ENCODE measurements around the gene IGLON5.

Gene IGLON5

DNA sequence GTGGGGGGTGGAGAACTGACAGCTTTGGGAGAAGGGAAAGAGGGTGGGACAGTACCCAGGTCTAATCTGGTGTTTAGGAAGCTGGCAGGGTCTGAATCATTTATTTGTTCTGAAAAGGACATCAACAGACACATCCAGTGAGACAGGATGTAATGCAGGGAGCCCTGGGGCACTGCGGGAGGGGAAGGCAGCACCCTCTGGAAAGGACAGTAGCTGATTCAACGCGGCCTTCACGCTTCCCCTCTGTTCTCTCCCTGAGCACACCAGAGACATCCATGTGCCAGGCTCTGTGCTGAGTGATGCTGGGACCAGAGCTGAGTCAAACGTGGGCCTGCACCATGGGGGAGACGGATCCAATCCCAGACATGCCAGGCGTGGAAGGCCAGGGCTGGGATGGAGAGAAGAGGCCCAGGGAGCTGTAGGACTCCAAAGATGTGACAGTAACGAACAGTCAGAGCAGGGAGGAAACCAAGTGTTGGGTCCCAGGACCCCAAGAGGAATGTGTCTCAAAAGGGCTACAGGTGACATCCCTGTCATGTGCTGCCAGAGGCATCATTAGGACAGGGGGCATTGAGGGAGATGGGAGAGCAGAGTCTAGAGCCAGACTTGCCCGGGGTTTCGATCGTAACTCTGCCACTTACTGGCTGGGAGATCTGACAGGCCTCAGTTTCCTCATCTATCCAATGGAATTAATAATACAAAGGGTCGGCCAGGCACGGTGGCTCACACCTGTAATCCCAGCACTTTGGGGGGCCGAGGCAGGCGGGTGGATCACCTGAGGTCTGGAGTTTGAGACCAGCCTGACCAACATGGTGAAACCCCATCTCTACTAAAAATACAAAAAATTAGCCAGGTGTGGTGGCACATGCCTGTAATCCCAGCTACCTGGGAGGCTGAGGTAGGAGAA, 53.0 kb downstream of the IGLON5 start:
- no peak for ATAC-seq
- Mint-ChIP-seq H3K4me3 (peak overlapping the region; percentile 8), H3K27ac (peak overlapping the region; percentile 80), H3K27me3 (no peaks in the 10 kb centered on the region), H3K4me1 (peaks cover 52% of the 10 kb centered on the region), H3K36me3 (no peaks in the 10 kb centered on the region), H3K9me3 (no peaks in the 10 kb centered on the region)

DNA sequence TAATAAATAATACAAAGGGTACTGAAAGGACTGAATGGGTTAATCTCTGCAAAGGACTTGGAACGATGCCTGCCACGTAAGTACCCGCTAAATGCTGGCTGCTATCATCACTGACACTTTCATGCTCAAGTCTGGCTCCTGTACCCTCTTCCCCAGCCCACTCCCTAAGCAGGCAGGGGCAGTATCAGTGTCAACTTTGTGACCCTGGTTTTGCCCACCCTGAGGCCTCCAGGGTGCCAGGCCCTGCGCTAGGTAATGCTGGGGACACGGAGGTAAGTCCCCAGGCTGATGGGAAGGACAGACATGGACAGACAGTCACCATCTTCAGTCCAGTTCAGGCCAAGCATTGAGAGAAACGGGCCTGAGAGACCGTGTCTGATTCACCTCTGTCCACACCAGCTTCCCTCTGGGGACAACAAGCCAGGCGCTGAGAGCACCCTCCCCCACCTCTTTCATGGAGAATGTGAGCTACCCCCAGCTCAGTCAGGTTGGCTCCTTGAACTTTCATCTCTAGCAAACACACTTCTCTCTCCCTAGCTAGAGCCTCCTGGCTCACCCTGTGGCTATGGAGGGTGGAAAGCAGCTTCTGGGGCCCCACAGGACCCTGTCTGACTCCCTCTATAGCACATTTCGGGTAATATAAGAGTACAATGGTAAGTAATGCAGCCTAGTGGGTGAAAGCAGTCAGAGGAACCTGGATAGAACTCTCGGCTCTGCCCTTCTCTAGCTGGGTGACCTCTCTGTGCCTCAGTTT, 53.9 kb downstream of the IGLON5 start:
- Mint-ChIP-seq H3K27ac (peak overlapping the region; percentile 89), H3K9me3 (no peaks in the 10 kb centered on the region), H3K4me3 (peak overlapping the region; percentile 94), H3K36me3 (no peaks in the 10 kb centered on the region), H3K27me3 (no peaks in the 10 kb centered on the region), H3K4me1 (peaks cover 55% of the 10 kb centered on the region)
- ATAC-seq: no peak

DNA sequence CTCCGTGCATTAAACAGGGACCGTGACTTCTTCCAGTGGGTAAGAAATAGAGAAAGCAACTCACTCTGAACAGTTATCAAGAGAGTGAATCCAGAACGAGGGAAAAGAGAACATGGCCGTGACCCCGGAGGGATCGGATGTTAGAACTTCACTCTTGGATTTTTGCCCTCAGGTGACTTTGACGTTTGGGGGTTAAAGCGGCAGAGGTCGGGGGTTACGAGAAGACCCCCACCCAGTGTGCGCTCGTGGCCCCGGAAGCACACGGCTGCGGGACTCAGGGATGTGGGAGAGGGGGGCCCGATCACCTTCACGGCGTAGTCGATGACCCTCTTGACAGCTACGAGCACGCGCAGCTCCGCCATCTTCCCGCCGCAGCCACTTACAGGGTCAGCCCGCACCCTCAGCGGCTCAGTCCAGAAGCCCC, 54.5 kb downstream of the IGLON5 start, which contains the start of gene ETFB:
Gene ETFB, minus strand, starts transcription at position 424 of the 424 bp plus-strand sequence. Its CDS starts 62 bp downstream, at position 362.
- Mint-ChIP-seq H3K4me3 (peak within 1 kb of the TSS; percentile 94), H3K36me3 (no peaks in the 10 kb centered on the region), H3K27me3 (no peaks in the 10 kb centered on the region), H3K4me1 (peaks cover 57% of the 10 kb centered on the region), H3K9me3 (no peaks in the 10 kb centered on the region), H3K27ac (peak within 1 kb of the TSS; percentile 89)
- ATAC-seq: no peak

DNA sequence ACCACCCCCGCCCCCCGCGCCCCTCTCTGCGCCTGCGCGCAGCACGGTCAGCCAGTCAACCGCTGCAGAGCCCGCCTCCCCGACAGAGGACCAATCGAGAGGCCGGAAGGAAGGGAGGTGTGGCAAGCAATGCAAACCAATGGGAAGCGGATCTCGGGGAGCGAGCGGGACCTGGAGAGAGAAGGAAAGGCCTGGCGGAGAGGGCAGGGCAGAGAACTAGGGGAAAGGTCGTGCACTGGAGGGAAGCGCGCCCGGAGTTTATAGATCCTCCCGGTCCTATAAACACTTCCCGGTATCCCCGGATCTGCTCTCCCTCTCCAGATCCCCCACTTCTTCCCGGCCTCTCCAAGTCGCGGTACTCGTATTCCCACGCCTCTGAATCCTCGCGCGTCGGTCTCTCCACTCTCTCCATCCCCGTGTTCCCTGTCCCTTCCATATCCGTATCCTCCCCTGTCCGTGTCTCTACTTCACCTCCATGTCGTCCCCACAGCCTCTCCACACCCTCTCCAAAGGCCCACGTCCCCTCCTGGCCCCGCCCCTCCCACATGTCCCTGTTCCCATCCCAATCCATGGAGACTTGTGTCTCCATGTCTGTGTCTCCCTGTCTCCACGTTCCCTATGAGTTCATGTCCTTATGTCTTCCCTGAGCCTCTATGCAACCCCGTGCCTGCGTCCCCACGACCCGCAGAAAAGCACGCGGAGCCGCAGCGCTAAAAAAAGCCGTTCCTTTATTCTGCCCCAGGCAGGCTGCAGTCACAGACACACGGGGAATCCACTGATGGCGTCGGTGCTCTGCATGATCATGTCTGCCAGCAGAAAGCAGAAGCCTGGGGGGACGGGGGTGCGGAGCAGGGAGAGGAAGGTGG, 55.2 kb downstream of the IGLON5 start:
- Mint-ChIP-seq H3K9me3 (no peaks in the 10 kb centered on the region), H3K4me1 (peaks cover 61% of the 10 kb centered on the region), H3K27me3 (no peaks in the 10 kb centered on the region), H3K4me3 (peak overlapping the region; percentile 94), H3K36me3 (no peaks in the 10 kb centered on the region), H3K27ac (peak overlapping the region; percentile 89)
- ATAC-seq: peak; percentile 78

DNA sequence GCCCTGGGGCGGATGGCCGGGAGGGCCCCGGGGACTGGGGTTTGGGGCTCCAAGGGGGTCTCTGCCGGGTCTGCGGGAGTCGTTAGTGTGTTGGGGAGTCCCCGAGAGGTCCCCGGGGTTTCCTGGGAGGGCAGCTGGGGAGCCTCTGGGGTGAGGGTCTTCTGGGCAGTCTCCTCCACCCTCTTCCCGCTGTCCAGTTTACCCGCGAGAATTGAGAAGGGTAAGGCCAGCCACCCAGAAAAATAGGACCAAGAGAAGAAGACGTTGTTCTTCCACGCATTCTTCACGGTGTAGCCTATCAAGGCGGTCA, 55.8 kb downstream of the IGLON5 start:
- peak overlapping the region; percentile 94 for H3K4me3 Mint-ChIP-seq
- ATAC-seq: peak; percentile 2
- H3K4me1 Mint-ChIP-seq: peaks cover 67% of the 10 kb centered on the region
- no peaks in the 10 kb centered on the region for H3K27me3 Mint-ChIP-seq
- H3K27ac Mint-ChIP-seq: peak overlapping the region; percentile 89
- H3K9me3 Mint-ChIP-seq: no peaks in the 10 kb centered on the region
- no peaks in the 10 kb centered on the region for H3K36me3 Mint-ChIP-seq

DNA sequence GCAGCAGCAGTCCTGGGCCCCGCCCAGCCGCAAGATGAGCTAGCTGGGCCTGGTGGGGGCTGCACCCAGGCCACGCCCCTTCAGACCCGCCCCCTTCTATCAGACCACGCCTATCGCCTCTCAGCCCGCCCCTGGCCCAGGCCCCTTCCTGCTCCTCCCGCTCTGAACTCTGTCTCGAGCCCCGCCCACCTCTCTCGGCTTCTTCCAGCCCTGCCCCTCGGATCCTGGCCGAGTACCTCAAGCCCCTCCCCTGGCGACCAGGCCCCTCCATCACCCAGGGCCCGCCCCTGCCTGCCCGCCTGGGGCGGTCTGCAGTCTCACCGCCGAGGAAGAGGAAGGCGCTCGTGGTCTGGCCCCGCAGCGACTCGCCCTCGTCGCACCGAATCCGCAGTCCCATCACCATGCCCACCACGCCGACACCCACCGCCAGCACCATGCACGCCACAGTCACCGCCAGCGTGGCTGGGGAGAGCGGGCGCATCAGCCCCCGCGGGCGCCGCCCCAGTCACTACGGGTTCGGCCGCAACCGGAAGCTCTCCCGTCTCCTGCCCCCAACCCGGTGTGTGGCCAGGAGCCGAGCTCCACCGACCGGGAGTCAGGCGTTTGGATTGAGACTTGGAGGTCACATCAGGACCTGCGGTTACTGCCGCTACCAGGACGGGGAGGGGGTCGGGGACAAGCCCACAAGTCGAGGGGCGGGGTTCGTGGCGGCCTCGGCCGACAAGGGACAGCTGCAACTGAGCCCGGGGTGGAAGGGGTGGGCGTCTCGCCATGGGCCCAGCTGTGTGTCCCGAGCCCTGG, 56.3 kb downstream of the IGLON5 start:
- no peaks in the 10 kb centered on the region for H3K36me3 Mint-ChIP-seq
- H3K9me3 Mint-ChIP-seq: no peaks in the 10 kb centered on the region
- H3K27me3 Mint-ChIP-seq: no peaks in the 10 kb centered on the region
- H3K27ac Mint-ChIP-seq: peak overlapping the region; percentile 89
- peak; percentile 92 for ATAC-seq
- H3K4me3 Mint-ChIP-seq: peak overlapping the region; percentile 94
- H3K4me1 Mint-ChIP-seq: peaks cover 68% of the 10 kb centered on the region

DNA sequence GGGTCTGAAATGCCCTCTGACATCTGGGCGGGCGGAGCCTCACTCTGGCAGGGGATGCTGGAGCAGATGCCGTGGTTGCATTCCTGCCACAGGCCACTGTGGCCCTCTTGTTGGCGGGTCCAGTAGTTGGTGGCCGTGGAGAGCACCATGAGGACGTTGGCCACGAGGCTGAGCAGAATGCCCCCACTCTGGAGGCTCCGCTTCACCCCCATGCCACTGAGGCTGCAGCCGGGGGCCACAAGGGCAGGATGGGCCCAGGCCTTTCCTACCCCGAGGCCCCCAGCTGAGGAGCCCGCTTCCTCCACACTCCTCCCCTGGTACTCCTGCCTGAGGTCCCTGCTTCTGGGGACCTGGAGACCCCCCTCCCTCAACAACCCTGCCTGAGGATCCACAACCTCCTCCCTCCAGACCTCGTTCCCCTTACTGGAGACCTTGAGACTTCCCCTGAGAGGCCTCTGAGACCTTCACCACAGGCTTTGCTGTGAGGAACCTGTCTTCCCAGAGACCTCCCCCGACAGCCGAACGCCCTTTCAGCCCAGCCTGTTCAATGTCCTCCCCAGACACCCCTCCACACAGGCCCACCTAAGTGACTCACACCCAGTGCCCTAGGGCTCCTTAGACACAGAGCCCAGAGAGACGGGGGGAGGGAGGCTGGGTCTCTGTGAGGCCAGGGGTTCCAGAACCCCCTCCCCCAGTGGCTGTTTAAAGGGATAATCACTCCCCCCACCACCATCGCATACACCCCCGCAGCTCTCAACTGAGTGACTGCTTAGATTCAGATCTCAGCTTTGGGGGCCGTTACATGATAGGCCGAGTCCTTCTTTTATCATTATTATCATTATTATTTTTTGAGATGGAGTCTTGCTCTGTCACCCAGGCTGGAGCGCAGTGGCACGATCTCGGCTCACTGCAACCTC, 57.2 kb downstream of the IGLON5 start, which contains the start of gene CLDND2:
Gene CLDND2, minus strand, starts transcription at position 638 of the 917 bp plus-strand sequence. Its CDS starts 426 bp downstream, at position 212.
- ATAC-seq: no peak
- no peaks in the 10 kb centered on the region for H3K27me3 Mint-ChIP-seq
- peak within 1 kb of the TSS; percentile 94 for H3K4me3 Mint-ChIP-seq
- H3K9me3 Mint-ChIP-seq: no peaks in the 10 kb centered on the region
- H3K4me1 Mint-ChIP-seq: peaks cover 65% of the 10 kb centered on the region
- H3K27ac Mint-ChIP-seq: peak within 1 kb of the TSS; percentile 89
- H3K36me3 Mint-ChIP-seq: no peaks in the 10 kb centered on the region

DNA sequence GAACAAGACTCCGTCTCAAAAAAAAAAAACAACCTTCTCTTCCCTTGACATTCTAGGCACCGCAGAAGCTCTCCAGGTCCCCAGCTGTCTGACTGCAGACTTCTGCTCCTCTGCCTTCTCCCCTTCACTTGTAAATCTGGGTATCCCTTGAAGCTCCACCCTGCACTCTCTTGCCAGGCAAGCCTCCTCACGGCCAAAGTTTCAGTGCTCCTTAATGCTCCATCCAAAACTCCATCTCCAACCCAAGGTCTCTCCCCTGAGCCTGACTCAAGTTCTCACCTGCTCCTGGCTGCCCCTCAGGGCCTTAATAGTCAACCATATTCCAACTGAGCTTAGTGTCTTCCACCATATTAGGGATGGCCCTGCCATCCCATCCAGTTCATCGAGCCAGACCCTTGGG, 58.8 kb downstream of the IGLON5 start:
- no peaks in the 10 kb centered on the region for H3K27me3 Mint-ChIP-seq

DNA sequence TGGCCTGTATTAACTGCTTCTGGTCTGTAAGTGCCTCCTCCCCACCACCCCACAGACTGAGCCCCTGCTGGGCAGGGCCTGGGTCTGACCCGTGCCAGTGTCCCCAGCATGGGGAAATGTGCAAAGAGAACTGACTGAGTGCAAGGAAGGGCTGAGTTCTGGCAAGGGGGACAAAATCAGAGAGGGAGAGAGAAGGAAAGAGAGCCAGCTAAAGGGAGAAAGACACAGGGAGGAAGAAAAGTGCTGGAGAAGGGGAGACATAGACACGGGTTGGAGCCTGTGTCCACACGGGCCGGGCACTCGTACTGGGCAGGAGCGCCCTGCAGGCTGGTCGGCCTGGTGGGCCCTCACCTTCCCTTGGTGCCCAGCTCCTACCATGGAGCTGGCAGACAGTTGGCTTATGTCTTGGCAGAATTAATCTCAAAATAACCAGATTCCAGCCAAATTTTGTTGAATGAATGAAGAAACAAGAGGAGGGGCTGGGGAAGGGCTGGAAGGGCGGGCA, 59.8 kb downstream of the IGLON5 start:
- H3K9me3 Mint-ChIP-seq: no peaks in the 10 kb centered on the region
- H3K4me1 Mint-ChIP-seq: peaks cover 58% of the 10 kb centered on the region
- peak overlapping the region; percentile 1 for H3K4me3 Mint-ChIP-seq
- no peaks in the 10 kb centered on the region for H3K27me3 Mint-ChIP-seq
- H3K27ac Mint-ChIP-seq: peak overlapping the region; percentile 78
- ATAC-seq: no peak
- H3K36me3 Mint-ChIP-seq: no peaks in the 10 kb centered on the region

More for the DNA sequence above, 58.8 kb downstream of the IGLON5 start:
- H3K36me3 Mint-ChIP-seq: no peaks in the 10 kb centered on the region
- no peaks in the 10 kb centered on the region for H3K9me3 Mint-ChIP-seq
- peak overlapping the region; percentile 3 for H3K27ac Mint-ChIP-seq
- peaks cover 61% of the 10 kb centered on the region for H3K4me1 Mint-ChIP-seq
- H3K4me3 Mint-ChIP-seq: peak overlapping the region; percentile 16
- no peak for ATAC-seq

DNA sequence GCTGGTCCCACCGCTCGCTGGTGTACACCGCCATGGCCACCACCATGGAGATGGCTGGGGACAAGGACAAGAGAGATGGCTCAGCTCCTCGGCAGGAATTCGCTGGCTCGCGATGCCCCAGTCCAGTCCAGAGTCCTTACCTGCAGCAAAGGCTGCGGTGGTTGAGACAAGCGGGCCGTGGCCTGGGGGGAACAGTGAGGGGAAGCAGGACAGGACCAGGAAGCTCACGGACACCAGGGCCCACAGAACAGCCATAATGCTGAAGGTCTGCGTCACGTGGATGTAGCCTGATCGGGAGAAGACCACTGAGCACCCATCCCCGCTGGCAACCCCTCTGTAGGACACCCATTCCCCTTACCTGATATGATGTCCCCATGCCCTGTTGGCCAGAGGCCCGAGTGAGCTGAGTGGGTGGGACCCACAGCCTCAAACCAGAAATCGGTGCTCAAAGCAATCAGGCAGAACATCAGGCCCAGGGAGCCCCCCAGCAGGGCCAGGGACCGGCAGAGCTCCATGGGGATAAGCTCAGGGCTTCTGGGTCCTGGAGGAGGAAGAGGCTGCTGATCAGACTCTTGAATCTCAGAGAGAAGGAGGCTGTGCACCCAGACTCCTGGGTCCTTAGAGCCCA, 60.7 kb downstream of the IGLON5 start:
- peaks cover 52% of the 10 kb centered on the region for H3K4me1 Mint-ChIP-seq
- H3K9me3 Mint-ChIP-seq: no peaks in the 10 kb centered on the region
- no peaks in the 10 kb centered on the region for H3K27me3 Mint-ChIP-seq
- H3K4me3 Mint-ChIP-seq: peak overlapping the region; percentile 35
- H3K27ac Mint-ChIP-seq: peak overlapping the region; percentile 78
- no peaks in the 10 kb centered on the region for H3K36me3 Mint-ChIP-seq
- no peak for ATAC-seq

DNA sequence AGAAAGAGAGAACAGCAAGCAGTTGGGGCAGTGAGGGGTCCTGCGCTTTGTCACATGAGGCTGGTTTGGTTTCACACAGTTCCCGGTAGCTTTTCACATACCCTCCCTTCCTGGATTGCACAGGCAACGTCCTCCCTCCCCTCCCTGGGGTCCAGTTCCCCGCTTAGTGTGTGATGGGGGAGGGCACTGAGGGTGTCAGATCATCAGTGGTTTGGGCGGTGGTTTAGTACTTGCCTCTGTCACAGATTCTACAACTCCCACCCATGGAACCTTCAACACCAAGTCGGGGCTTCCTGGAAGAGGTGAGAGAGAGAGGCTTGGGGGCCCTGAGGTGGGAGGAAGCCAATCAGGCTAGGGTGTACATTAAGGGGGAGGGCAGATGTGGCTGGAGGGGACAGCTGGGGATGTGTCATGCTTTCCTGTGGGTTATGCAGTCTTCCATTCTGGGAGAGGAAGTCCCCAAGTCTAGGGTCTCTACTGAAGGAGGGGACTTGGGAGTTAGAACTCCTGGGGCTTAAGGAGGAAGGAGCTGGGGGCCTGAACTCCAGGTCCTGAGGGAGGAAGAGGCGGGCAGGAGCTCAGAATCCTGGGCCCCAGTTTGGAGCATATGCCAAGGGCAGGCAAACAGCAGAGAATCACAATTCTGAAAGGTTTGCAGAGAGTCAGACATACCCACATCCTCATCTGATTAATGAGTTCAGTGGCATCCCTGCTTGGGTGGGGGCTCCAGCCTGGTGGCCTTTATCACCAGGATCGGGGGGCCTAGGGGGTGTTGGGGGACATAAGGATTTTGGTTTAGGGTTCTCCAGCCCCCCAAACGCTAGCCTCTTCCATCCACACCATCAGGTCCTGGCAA, 61.4 kb downstream of the IGLON5 start, which contains the start of gene NKG7:
Gene NKG7, minus strand, starts transcription at position 6 of the 856 bp plus-strand sequence. CDS start 119 bp downstream, outside the sequence.
- ATAC-seq: peak; percentile 71

More for the DNA sequence above, 61.4 kb downstream of the IGLON5 start, which contains the start of gene NKG7:
- peak within 1 kb of the TSS; percentile 35 for H3K4me3 Mint-ChIP-seq
- no peaks in the 10 kb centered on the region for H3K27me3 Mint-ChIP-seq
- no peaks in the 10 kb centered on the region for H3K36me3 Mint-ChIP-seq
- peaks cover 52% of the 10 kb centered on the region for H3K4me1 Mint-ChIP-seq
- no peaks in the 10 kb centered on the region for H3K9me3 Mint-ChIP-seq
- H3K27ac Mint-ChIP-seq: peak within 1 kb of the TSS; percentile 78

Data from stimulated activated memory B cell treated with anti-CD40 and anti-IgM and Interleukin-4, amounts not matched to agents 10 μg/mL and 1 μg/mL and 100 μg/mL, for 72 hours (primary cell).